ENCODE data around the gene CPED1. TPM values are rescaled to one million over a fixed set of nuclear protein-coding genes. Genes with fewer than 3 reads are reported as not detected.
A peak's percentile ranks its signal among the peaks of the same experiment; 100 is the strongest.

CPED1 gene
- 10 to 100 TPM; 33.4 to 50.9 (median 36.8) TPM for polyA plus RNA-seq (ENCODE audit: insufficient read length in 4 of 4)

- DNase-seq (ENCODE audit: low read depth in 4 of 4, low spot score in 3 of 4): no peak
These were observed at the start of gene CPED1 for GRCh38 chr7:120988591-120989256. Gene CPED1 (plus strand): TSS chr7:120988711. CDS start chr7:120989622, 911 bp downstream.

GRCh38 chr7:120939345-120939744, 49.2 kb upstream of the CPED1 start:
- DNase-seq (ENCODE audit: low read depth in 4 of 4, low spot score in 3 of 4): no peak

- DNase-seq (ENCODE audit: low read depth in 4 of 4, low spot score in 3 of 4): no peak
These were observed 47.4 kb upstream of the CPED1 start for GRCh38 chr7:120941064-120941463.

- DNase-seq (ENCODE audit: low read depth in 4 of 4, low spot score in 3 of 4): no peak
These were observed 46.7 kb upstream of the CPED1 start for GRCh38 chr7:120941856-120942255.

GRCh38 chr7:120942861-120943260, 45.6 kb upstream of the CPED1 start:
- DNase-seq (ENCODE audit: low read depth in 4 of 4, low spot score in 3 of 4): no peak

GRCh38 chr7:120944826-120945562, 43.5 kb upstream of the CPED1 start:
- DNase-seq (ENCODE audit: low read depth in 4 of 4, low spot score in 3 of 4): no peak

- no peak for DNase-seq (ENCODE audit: low read depth in 4 of 4, low spot score in 3 of 4)
These were observed 40.5 kb upstream of the CPED1 start for GRCh38 chr7:120947980-120948379.

GRCh38 chr7:120949393-120949911, 39.1 kb upstream of the CPED1 start:
- DNase-seq (ENCODE audit: low read depth in 4 of 4, low spot score in 3 of 4): no peak

GRCh38 chr7:120949998-120950538, 38.4 kb upstream of the CPED1 start:
- no peak for DNase-seq (ENCODE audit: low read depth in 4 of 4, low spot score in 3 of 4)

GRCh38 chr7:120950539-120951308, 37.8 kb upstream of the CPED1 start, which contains the start of gene ING3:
Gene ING3 (plus strand): TSS chr7:120950777. CDS start chr7:120950897, 120 bp downstream.
- DNase-seq (ENCODE audit: low read depth in 4 of 4, low spot score in 3 of 4): peak; percentile 94 to 96 (median 95)

GRCh38 chr7:120951309-120951699, 37.2 kb upstream of the CPED1 start:
- no peak for DNase-seq (ENCODE audit: low read depth in 4 of 4, low spot score in 3 of 4)

- DNase-seq (ENCODE audit: low read depth in 4 of 4, low spot score in 3 of 4): no peak
These were observed 36.7 kb upstream of the CPED1 start for GRCh38 chr7:120951826-120952225.

GRCh38 chr7:120955577-120956149, 32.8 kb upstream of the CPED1 start:
- no peak for DNase-seq (ENCODE audit: low read depth in 4 of 4, low spot score in 3 of 4)

GRCh38 chr7:120959929-120960484, 28.5 kb upstream of the CPED1 start:
- no peak for DNase-seq (ENCODE audit: low read depth in 4 of 4, low spot score in 3 of 4)

- DNase-seq (ENCODE audit: low read depth in 4 of 4, low spot score in 3 of 4): peak in 1 of 4 donors; percentile 11
These were observed 27.8 kb upstream of the CPED1 start for GRCh38 chr7:120960714-120961113.

GRCh38 chr7:120961638-120962173, 26.8 kb upstream of the CPED1 start:
- no peak for DNase-seq (ENCODE audit: low read depth in 4 of 4, low spot score in 3 of 4)

- no peak for DNase-seq (ENCODE audit: low read depth in 4 of 4, low spot score in 3 of 4)
These were observed 24.4 kb upstream of the CPED1 start for GRCh38 chr7:120964088-120964487.

- no peak for DNase-seq (ENCODE audit: low read depth in 4 of 4, low spot score in 3 of 4)
These were observed 21.6 kb upstream of the CPED1 start for GRCh38 chr7:120966961-120967360.

GRCh38 chr7:120973849-120974248, 14.7 kb upstream of the CPED1 start:
- no peak for DNase-seq (ENCODE audit: low read depth in 4 of 4, low spot score in 3 of 4)

Measured in left renal pelvis (tissue), 4 donors.